Activated naive CD4-positive, alpha-beta T cell treated with anti-CD3 and anti-CD28 coated beads, Interleukin-2, amount 10 ng/mL, durations not matched to agents 7 days and 5 days (primary cell): Measurements from ENCODE around the gene KIF13A.
A peak's percentile ranks its signal among the peaks of the same experiment; 100 is the strongest.
"Not testable (repeated sequence)": the region's sequence is repeated elsewhere in the genome, so short reads cannot be mapped to it uniquely, and the experiment has no call there.

Experiments used
- CTCF ChIA-PET: fragments of 350-600 bp; sonication (Branson Sonifier 250); formaldehyde crosslinking; loops from one replicate; lab custom pipeline; 2021; ENCODE audit warnings: antibody characterized with exemption; lab: Charles Lee
- DNase-seq: peaks from one replicate; pipeline ENCODE4 v3.0.0-alpha.2; 2020
- H3K27ac Mint-ChIP-seq: one replicate; pipeline ENCODE4 v1.8.0; 2021; ENCODE audit warnings: mild to moderate bottlenecking, moderate library complexity, mixed read lengths
- H3K27me3 Mint-ChIP-seq: one replicate; pipeline ENCODE4 v1.8.0; 2021; ENCODE audit warnings: mild to moderate bottlenecking, mixed read lengths
- H3K36me3 Mint-ChIP-seq: one replicate; pipeline ENCODE4 v1.8.0; 2021; ENCODE audit warnings: mixed read lengths
- H3K4me1 Mint-ChIP-seq: one replicate; pipeline ENCODE4 v1.8.0; 2021; ENCODE audit warnings: mixed read lengths
- H3K4me3 Mint-ChIP-seq: one replicate; pipeline ENCODE4 v1.8.0; 2021; ENCODE audit warnings: mild to moderate bottlenecking, moderate library complexity, mixed read lengths
- H3K9me3 Mint-ChIP-seq: one replicate; pipeline ENCODE4 v1.8.0; 2021; ENCODE audit warnings: mixed read lengths

KIF13A gene

GRCh38 chr6:17899491-17899890 lies 87.9 kb downstream of the KIF13A start:
- CTCF ChIA-PET = no interaction called here

GRCh38 chr6:17897681-17898080 lies 89.8 kb downstream of the KIF13A start:
- Mint-ChIP-seq H3K4me1 (no peaks in the 10 kb centered on the region), H3K27me3 (peaks cover 5% of the 10 kb centered on the region), H3K9me3 (peaks cover 17% of the 10 kb centered on the region), H3K36me3 (no peaks in the 10 kb centered on the region), H3K27ac (no peak overlapping the region), H3K4me3 (no peak overlapping the region)
- CTCF ChIA-PET = no interaction called here
- no peak for DNase-seq

More at GRCh38 chr6:17899491-17899890, 87.9 kb downstream of the KIF13A start:
- peaks cover 14% of the 10 kb centered on the region for H3K9me3 Mint-ChIP-seq
- peaks cover 5% of the 10 kb centered on the region for H3K27me3 Mint-ChIP-seq
- DNase-seq = no peak
- H3K36me3 Mint-ChIP-seq = no peaks in the 10 kb centered on the region
- no peak overlapping the region for H3K27ac Mint-ChIP-seq
- H3K4me3 Mint-ChIP-seq = no peak overlapping the region
- no peaks in the 10 kb centered on the region for H3K4me1 Mint-ChIP-seq

- Mint-ChIP-seq H3K4me1 (no peaks in the 10 kb centered on the region), H3K9me3 (peaks cover 17% of the 10 kb centered on the region), H3K4me3 (no peak overlapping the region), H3K27ac (no peak overlapping the region), H3K36me3 (no peaks in the 10 kb centered on the region), H3K27me3 (peaks cover 18% of the 10 kb centered on the region)
- CTCF ChIA-PET = no interaction called here
- DNase-seq = no peak
Observed at GRCh38 chr6:17894905-17895304, 92.5 kb downstream of the KIF13A start.

GRCh38 chr6:17894191-17894590 lies 93.2 kb downstream of the KIF13A start:
- no peak for DNase-seq
- H3K27ac Mint-ChIP-seq = no peak overlapping the region
- H3K4me1 Mint-ChIP-seq = no peaks in the 10 kb centered on the region
- no peak overlapping the region for H3K4me3 Mint-ChIP-seq
- CTCF ChIA-PET = no interaction called here
- peaks cover 17% of the 10 kb centered on the region for H3K9me3 Mint-ChIP-seq
- peaks cover 22% of the 10 kb centered on the region for H3K27me3 Mint-ChIP-seq
- no peaks in the 10 kb centered on the region for H3K36me3 Mint-ChIP-seq

- Mint-ChIP-seq H3K4me3 (no peak overlapping the region), H3K27ac (no peak overlapping the region), H3K9me3 (peaks cover 17% of the 10 kb centered on the region), H3K4me1 (no peaks in the 10 kb centered on the region), H3K36me3 (no peaks in the 10 kb centered on the region), H3K27me3 (peaks cover 27% of the 10 kb centered on the region)
- no peak for DNase-seq
- CTCF ChIA-PET = no interaction called here
Observed at GRCh38 chr6:17892097-17892686, 95.2 kb downstream of the KIF13A start.

GRCh38 chr6:17890309-17890708 lies 97.1 kb downstream of the KIF13A start:
- H3K9me3 Mint-ChIP-seq = peaks cover 10% of the 10 kb centered on the region
- H3K27me3 Mint-ChIP-seq = peaks cover 33% of the 10 kb centered on the region
- H3K4me3 Mint-ChIP-seq = no peak overlapping the region
- H3K27ac Mint-ChIP-seq = no peak overlapping the region
- DNase-seq = no peak
- CTCF ChIA-PET = no interaction called here
- H3K36me3 Mint-ChIP-seq = no peaks in the 10 kb centered on the region
- peaks cover 5% of the 10 kb centered on the region for H3K4me1 Mint-ChIP-seq

GRCh38 chr6:17889777-17890176 lies 97.7 kb downstream of the KIF13A start:
- H3K4me3 Mint-ChIP-seq, H3K27ac Mint-ChIP-seq, CTCF ChIA-PET, DNase-seq, H3K9me3 Mint-ChIP-seq, H3K36me3 Mint-ChIP-seq: not testable (repeated sequence)
- Mint-ChIP-seq H3K27me3 (peaks cover 33% of the 10 kb centered on the region), H3K4me1 (peaks cover 11% of the 10 kb centered on the region)

DNA sequence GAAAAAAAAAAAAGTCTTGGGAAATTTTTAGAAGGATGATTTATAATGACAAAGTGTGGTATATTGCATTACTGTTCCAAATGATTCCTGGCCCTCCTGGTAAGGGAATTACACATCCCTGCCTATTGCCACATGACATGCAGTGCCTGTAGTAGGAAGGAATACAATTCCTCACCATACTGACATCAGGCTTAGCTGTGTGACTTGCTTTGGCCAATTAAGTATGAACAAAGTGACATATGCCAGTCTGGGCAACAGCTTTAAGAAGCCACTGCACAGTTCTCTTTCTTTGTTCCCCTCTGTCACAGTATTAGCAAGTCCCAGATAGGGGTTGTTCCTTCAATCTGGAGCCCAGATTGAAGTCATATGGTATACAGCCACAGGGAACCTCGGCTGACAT lies 100.5 kb downstream of the KIF13A start:
- Mint-ChIP-seq H3K9me3 (no peaks in the 10 kb centered on the region), H3K36me3 (no peaks in the 10 kb centered on the region), H3K4me1 (peaks cover 19% of the 10 kb centered on the region), H3K4me3 (no peak overlapping the region), H3K27ac (no peak overlapping the region), H3K27me3 (peaks cover 38% of the 10 kb centered on the region)
- CTCF ChIA-PET = no interaction called here
- no peak for DNase-seq

DNA sequence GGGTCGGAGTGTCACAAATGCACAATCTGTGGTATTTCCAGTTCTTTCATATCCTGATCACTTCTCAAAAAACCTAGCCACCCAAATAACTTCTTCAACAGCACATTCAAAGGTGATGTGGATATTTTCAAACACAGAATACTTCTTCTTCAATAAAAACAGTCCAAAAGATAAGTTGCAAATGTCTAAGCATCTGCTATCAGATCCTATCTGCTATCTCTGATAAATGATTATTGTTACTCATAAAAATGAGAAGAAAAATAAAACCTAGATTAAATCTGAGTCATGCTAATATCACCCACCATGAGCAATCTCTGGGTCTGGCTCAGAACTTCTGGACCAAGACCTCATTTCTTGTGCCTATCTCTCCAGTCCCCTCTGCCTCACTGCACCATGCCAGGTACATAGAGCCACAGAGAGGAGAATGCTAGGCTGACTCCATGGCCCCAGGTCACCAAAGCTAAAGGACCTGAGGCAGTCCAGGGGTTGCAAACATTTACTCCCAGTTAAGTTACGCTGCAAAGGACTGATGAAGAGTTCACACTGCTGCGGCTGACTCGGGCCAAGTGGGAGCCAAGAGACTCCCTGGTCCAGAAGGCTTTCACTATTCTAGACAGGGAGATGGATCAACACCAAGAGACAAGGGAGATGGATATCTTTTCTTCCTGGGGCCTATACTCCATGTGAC lies 101.4 kb downstream of the KIF13A start:
- DNase-seq = no peak
- H3K27me3 Mint-ChIP-seq = peaks cover 38% of the 10 kb centered on the region
- no peak overlapping the region for H3K27ac Mint-ChIP-seq
- CTCF ChIA-PET = no interaction called here
- peaks cover 19% of the 10 kb centered on the region for H3K4me1 Mint-ChIP-seq
- H3K9me3 Mint-ChIP-seq = no peaks in the 10 kb centered on the region
- H3K4me3 Mint-ChIP-seq = no peak overlapping the region
- H3K36me3 Mint-ChIP-seq = no peaks in the 10 kb centered on the region

DNA sequence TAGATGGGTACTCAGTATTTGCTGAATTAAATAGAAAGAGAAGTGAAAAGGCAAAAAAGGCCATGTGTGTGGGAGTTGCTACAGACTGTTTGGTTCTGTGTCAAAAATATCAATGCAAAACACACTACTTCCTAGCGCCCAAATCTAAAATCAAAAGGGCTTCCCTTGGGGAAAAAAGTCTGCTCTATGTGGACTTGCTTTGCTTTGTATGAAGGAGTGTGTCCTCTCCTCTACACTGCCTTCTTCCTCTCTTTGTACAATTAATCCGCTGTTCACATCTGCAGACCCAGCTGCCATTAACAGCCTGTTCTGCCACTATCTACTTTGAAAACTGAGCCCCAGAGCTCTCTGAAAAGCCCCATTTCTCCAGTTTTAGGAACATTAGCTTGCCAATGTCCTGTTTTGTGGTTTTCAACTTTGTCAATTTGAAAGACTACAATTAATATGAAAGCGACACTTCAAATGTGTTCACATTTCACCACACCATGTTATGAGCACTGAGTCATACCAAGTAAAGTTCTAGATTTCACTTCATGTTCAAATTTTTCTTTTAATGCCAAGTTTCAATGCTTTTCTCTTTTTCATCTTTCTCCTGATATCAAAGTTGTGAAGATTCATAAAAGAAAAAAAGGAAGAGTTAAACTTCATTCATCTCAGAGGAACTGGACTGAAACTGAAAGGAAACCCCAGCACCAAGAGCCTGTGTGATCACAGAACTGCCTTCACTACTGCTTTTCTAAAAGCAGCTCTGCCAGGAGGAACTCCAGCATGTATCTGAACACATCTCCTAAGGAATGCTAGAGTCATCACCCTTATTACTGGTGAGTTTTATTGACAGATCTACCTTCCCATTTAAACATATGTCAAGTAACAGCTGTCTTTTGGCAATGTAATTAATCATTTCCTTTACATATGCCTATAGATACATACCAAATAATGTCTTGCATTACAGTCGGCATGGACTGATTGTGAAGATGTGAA lies 102.6 kb downstream of the KIF13A start:
- Mint-ChIP-seq H3K27ac (no peak overlapping the region), H3K9me3 (no peaks in the 10 kb centered on the region), H3K4me3 (peak overlapping the region; percentile 16), H3K36me3 (no peaks in the 10 kb centered on the region), H3K27me3 (peaks cover 26% of the 10 kb centered on the region), H3K4me1 (peaks cover 19% of the 10 kb centered on the region)
- CTCF ChIA-PET = no interaction called here
- no peak for DNase-seq

- Mint-ChIP-seq H3K36me3 (no peaks in the 10 kb centered on the region), H3K27ac (no peak overlapping the region), H3K27me3 (peaks cover 23% of the 10 kb centered on the region), H3K4me3 (no peak overlapping the region), H3K4me1 (peaks cover 19% of the 10 kb centered on the region), H3K9me3 (no peaks in the 10 kb centered on the region)
- CTCF ChIA-PET = no interaction called here
- no peak for DNase-seq
Observed at GRCh38 chr6:17883665-17884497, 103.6 kb downstream of the KIF13A start.

DNA sequence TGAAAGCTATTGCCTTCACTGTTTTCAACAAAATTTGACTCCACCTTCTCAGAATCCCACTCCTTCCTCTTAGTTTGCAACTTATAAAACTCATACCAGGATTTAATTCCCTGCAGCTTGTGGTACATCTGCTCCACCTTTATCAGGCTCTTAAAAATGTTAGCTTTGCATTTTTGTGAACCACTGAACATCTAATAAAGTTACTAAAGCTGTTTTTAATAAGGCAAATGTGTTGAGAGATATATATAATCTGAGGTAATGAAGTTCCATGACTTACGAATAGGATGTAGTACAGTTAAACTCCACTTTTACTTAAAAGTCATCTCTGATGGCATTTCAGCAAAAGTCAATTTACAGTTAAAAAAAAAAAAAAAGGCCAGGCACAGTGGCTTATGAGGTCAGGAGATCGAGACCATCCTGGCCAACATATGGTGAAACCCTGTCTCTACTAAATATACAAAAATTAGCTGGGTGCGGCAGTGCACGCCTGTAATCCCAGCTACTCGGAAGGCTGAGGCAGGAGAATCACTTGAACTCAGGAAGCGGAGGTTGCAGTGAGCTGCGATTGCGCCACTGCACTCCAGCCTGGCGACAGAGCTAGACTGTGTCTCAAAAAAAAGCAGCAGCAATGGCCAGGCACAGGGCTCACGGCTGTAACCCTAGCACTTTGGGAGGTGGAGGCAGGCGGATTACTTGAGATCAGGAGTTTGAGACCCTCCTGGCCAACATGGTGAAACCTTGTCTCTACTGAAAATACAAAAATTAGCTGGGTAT lies 106.2 kb downstream of the KIF13A start:
- CTCF ChIA-PET = interaction anchor here (0.6 kb wide), 1 partner anchor 604 kb away, joined by 6 read pairs; no protein-coding TSS in a partner anchor
- Mint-ChIP-seq H3K27me3 (peaks cover 14% of the 10 kb centered on the region), H3K9me3 (no peaks in the 10 kb centered on the region), H3K27ac (no peak overlapping the region), H3K4me1 (peaks cover 19% of the 10 kb centered on the region), H3K4me3 (no peak overlapping the region), H3K36me3 (no peaks in the 10 kb centered on the region)
- no peak for DNase-seq

DNA sequence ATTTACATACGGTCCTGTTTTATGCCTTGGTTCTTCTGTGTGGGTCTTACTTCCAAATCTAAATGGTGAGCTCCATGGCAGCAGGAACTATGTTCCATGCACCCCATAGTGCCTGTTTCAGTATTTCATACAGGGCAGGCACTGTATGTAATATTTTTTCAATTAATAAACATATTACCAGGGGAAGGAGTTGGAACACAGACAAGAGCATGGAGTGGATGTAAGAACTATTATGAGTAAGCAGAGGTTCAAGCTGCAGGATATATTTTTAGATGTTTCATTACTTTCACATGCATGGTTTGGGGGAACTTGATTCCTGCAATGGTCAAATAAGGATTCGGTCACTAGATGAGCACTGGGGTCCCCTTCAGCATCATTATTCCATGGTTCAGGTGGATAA lies 108.3 kb downstream of the KIF13A start:
- CTCF ChIA-PET = no interaction called here
- Mint-ChIP-seq H3K27me3 (peaks cover 11% of the 10 kb centered on the region), H3K4me1 (peaks cover 2% of the 10 kb centered on the region), H3K27ac (no peak overlapping the region), H3K4me3 (no peak overlapping the region), H3K36me3 (no peaks in the 10 kb centered on the region), H3K9me3 (no peaks in the 10 kb centered on the region)
- no peak for DNase-seq
